CMK (cell line): ENCODE data around the gene RNF208.

Experiments
- DNase-seq: peaks from one replicate; pipeline ENCODE4 v3.0.0-alpha.2; 2010; ENCODE audit warnings: low read depth

The RNF208 gene

DNA sequence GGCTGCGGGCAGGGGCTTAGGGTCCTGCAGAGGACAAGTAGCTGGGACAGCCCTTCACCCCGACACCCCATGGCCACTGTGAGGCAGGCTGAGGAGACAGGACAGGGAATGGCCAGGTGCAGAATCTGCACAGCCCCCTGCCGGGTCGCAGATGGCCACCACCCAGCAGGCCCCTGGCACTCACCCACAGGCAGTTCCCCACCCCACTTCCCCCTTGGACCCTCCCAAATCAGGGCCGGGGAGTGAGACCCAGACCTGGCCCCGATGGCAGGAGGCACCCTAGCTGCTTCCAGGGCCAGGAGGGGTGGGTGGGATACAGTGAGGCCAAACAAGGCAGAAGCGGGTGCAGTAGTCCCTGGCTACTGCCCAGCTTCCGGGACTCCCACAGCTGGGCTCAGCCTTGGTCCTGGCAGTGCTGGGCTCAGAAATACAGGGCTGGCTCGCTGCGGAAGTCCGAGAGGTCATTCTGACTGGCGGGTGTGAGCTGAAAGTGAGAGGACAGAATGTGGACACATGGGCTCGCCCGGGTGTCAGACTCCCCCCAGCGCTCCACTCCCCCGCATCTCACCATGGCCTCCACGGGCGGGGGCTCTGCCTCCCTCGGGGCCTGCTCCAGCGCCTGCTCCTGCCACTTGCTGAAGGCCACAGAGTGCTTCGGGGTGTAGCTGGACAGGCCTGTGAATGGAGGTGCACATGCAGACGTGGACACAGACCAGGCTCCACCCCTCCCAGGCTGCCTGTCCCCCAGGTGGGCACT, 30.2 kb downstream of the RNF208 start:
- DNase-seq = no peak

DNA sequence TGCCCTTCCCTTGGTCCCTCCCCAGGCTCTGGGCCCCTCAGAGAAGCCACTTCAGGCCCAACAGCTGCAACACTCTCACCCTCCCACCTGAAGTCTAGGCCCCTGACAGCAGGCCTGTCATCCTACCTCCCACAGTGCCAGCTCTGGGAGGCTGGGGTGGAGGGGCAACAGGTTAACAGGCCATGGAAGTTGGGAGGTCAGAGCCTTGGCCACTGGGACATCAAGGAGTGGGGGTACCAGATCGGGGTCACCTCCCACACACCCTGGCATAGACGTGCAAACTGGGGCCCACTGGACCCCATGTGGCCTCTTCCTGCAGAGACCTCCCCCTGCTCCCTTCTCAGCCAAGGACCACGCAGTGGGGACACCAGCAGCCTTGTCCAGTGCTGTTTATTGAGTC, 30.8 kb downstream of the RNF208 start:
- no peak for DNase-seq

DNA sequence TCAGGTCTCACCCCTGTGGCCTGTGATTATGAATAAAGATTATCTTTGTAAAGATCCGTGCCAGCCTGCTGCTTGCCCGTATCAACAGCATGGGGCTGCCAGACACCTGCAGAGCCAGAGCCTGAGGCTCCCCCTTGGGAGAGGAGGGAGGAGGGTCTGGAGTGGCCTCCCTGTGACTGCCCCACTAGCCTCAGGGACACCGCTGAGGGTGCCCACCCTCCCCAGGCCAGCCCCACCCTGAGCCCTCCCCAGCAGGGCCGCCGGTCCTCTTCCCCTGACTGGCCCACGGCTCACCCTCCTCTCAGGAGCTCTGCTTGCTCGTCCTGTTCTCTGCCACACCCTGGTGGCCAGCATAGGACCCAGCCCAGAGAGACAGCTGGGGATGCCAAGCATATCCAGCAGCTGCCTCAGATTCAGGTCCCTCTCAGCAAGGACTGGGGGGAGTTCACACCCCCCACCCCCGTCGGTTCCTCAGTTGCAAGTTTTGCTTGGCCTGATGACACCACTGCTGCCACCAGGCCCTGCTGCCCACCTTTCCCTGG, 31.7 kb downstream of the RNF208 start:
- DNase-seq = no peak

DNA sequence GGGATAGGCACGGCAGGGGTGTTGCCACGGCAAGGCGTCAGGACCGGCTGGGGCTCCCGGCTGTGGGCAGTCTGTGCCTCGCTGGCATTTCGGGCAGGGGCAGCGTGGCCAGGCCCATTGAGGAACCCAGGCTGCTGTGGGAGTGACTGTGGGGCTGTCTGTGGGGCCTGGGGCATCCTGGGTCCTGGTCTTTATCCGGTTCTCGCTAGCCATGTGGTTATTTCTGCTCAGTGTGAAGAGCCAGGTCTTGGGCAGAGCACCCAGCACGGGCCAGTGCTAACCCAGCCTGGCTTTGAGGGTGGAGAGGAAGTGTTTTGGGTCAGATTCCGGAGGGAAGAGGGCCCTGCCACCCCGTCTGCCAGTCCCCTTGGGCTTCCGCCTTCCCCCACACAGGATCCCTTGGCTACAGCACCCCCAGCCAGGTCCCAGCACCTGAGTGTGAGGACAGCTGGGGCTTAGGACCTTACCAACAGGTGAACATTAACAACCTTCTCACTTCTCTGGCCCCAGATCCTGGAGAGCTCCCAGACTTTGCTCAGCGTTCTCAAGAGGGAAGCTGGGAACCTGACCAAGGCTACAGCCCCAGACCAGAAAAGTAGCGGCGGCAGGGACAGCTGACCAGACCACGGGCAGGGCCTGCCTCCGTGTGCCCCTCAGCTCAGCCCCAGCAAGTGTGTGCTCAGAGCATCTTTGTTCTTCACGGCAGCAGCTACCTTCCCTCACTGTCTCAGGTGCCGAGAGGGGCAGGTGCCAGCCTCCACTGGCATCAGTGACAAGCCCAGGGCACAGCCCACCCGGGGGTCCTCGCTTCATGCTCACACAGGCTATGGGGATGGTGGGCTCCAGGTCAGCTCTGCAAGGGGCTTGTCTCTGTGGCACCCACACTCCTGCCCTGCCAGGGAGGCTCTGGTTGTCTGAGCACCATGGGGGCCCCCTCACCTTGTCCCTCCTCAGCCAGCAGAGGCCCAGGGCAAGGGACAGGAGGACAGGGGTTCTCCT, 32.4 kb downstream of the RNF208 start:
- DNase-seq = no peak

DNA sequence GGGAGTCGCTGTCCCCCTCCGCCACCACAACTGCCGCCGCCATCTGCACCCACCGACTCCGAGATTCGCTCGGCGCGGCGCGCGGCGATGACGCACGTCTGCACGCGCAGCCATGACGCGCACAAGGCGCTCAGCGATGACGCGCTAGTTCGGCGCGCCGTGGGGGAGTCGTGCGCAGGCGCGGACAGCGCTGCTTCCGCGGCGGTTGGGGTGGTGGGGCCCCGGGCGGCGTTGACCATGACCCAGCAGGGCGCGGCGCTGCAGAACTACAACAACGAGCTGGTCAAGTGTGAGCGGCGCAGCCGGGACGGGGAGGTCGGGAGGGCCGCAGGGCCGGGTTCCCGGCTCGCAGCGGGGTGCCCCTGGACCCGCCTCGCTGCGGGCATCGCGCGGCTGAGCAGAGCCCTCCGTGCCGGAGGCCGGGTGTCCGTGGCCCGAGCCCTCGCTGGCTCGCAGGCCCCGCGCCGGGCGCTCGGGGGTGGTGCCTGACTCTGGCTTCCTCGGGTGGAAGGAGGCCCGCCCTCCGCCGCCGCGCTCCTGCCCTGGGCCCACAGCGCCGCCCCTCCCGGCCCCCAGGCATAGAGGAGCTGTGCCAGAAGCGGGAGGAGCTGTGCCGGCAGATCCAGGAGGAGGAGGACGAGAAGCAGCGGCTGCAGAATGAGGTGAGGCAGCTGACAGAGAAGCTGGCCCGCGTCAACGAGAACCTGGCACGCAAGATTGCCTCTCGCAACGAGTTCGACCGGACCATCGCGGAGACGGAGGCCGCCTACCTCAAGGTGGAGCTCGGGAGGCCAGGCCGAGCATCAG, 33.3 kb downstream of the RNF208 start, which contains the start of the genes ANAPC2 and SSNA1:
Gene ANAPC2, minus strand, starts transcription at position 71 of the 807 bp plus-strand sequence. Its CDS starts 28 bp downstream, at position 43.
Gene SSNA1, plus strand, starts transcription at position 187 of the 807 bp plus-strand sequence. Its CDS starts 51 bp downstream, at position 238.
- peak; percentile 94 for DNase-seq

DNA sequence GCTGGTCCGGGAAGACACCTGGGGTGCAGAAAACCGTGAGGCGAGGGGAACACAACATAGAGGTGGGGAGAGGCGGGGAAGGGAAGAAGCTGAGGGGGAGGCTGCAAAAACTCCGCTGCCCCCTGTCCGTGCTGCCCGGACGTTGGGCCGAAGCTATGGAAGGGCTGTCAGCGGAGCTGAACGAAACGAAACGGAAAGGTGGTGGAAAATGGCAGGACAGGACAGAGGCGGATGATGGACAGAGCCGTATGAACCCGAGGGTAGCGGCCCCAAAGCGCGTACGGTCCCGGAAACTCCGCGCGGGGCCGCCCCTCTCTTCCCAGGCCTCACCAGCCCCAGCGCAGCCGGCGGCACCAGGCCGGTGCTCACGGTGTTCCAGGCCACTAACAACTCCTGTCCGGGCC, 34.0 kb downstream of the RNF208 start:
- DNase-seq = no peak

DNA sequence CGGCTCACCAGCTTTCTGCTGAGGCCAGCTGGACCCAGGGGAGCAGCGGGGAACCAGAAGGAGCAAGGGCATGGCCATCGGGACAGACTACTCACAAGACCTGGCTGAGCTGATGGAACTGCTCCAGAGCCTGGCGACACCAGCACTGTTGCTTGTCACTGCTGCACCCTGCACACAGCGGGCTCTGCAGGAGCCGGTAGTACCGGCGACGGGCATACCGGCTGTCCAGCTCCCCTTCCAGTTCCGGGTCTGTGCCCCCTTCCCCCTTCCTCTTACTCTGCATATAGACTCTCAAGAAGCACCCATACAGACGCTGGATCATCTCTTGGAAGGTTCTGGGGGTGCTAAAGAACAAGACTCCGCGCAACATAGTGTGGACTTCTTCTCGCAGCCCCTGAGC, 34.7 kb downstream of the RNF208 start:
- no peak for DNase-seq

DNA sequence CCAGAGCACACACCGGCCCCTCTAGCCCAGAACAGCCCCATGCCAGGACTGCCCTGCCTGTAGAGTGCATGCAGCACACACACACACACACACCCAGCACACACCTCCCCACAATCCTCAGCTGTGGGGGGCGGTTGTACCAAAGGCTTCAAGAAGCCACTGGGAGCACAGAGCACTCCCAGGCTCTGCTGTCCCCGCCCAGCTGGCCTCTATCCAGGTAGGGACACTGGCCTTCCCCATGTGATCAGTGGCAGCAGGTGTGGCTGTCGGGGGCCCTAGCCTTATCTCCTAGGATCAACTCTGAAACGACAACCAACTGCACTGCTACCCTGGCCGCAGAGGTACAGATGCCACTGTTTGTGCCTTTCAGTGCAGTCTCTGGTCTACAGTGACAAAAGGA, 35.7 kb downstream of the RNF208 start:
- no peak for DNase-seq

DNA sequence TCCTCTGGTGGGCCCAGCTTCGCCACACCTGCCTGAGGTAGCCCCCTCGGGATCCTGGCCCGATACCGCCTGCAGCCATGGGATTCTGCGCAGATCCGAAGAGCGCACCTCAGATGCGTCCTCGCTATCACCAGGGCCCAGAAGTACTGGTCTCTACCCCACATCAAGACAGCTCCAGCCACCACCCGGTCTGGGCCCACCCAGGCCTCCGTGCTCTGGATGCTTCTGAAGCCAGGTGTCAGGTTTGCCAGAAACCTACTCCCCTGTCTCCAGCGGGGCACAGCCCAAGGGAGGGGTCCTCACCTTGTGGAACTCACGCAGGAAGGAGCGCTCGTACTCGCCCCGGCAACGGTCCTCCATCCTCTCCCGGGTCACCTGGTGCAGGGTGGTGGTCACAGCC, 36.1 kb downstream of the RNF208 start:
- no peak for DNase-seq

DNA sequence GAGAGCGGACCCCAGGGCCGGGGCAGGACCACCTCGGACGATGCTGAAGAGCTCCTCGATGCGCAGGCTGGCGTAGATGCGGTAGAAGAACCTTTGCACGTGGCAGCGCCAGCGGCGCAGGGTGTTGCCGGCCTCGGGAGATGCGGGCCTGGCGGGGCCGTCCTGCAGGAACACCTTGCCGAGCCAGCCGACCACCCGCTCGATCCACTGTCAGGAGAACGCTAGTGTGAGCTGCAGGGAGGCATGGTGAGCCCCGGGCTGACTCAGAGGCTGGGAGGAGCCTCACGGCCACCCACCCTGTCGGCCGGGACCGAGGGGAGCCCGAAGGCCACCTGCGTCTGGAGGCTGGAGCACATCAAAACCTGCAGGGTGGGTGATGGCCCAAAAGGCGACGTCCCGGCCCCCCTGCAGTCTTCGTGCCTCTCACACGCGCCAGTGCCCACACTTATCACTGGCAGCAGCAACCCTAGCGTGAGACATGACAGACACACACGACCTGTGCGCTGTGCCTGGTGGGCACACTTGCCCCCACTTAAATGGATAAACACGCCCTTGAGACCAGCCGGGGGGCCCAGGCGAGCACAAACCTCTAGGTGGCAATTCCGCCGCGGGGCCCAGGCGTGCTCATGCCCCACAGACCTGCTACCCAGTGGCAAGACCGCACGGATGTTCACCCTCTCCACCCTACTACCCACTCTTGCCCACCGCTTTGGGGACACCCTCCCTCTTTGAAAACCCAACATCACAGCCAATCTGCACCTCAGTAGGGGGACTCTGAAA, 37.0 kb downstream of the RNF208 start:
- no peak for DNase-seq

DNA sequence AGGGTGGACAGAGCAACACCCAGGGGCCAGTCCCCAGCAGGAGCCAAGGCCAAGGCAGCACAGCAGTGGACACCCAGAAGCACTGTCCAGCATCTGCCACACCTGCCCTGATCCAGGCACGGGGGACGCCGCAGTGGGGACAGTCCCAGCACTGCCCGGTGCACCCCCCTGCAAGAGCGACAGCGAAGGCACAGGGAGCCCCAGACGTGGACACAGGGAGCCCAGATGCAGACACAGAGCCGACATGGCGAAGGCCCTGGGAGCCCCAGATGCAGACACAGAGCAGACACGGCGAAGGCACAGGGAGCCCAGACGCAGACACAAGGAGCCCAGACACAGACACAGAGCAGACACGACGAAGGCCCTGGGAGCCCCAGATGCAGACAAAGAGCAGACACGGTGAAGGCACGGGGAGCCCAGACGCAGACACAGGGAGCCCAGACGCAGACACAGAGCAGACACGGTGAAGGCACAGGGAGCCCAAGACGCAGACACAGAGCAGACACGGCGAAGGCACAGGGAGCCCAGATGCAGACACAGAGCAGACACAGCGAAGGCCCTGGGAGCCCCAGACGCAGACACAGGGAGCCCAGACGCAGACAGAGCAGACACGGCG, 38.0 kb downstream of the RNF208 start:
- no peak for DNase-seq

DNA sequence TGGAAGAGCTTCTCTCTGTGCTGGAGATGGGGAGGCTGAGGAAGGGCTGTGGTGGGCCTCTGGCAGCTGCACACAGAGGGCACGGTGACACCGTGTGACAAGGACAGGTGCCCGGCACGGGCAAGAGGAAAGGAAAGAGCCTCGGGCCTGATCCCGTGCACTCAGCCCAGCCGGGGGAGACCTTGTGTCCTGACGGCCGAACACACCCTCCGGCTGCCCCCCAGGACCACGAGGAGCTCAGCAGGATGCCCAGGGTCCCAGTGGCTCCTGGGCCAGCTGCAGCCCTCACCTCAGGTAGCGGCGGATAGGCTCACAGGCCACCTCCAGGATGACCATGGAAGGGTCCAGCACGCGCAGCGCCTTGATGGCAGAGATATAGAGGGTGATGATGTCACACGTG, 39.2 kb downstream of the RNF208 start:
- no peak for DNase-seq

DNA sequence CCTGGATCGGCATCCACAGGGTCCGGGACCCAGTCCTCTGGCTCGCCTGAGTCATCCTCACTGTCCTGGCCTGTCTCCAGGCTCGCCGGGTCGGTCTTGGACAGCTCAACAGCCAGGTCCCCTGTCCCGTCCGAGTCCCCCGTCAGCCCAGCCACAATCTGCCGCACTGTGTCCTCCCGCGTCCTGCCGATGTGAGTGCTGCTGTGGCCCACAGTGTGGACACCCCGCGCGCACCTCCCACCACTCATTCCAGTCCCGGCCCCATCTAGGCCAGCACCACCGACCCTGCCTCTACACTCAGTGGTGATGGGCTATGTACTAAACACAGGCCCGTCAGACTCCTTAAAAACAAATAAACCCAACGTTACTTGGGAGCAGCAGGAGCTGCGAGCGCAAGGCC, 40.4 kb downstream of the RNF208 start:
- DNase-seq = no peak

DNA sequence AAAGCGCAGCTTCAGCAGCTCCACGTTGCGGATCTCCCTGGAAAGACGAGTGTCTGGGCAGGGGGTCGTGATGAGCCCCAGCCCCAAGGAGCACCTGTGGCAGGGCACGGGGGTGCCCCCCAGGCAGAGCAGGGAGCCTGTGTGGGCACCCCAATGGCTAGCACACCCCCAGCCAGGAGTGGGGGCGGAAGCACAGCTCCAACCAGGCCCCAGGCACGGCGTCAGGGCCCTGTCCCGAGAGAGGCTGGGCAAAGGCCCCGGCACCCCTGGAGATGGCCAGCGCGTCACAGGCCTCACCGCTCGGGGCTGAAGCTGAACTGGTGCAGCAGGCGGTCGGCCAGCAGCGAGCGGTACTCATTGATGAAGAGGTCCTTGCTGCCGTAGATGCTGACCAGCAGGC, 41.5 kb downstream of the RNF208 start:
- no peak for DNase-seq

DNA sequence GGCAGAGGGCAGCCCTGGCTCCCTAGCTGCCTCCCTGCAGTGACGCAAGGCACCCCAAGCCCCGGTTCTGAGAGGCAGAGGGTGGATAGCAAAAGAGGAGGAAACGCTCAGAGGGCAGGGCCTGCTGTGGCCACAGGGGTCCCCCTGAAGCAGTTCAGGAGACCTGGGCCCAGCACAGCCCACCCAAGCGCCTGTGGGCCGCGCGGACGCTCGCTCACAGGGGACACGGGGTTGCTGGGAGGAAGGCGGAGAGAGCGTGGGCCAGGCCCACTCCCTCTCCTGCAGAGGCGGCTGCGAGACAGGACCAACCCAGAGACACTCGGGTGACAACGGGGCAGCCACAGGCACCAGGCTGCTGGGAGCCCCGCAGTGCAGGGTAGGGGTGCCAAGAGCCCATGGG, 42.3 kb downstream of the RNF208 start:
- no peak for DNase-seq

DNA sequence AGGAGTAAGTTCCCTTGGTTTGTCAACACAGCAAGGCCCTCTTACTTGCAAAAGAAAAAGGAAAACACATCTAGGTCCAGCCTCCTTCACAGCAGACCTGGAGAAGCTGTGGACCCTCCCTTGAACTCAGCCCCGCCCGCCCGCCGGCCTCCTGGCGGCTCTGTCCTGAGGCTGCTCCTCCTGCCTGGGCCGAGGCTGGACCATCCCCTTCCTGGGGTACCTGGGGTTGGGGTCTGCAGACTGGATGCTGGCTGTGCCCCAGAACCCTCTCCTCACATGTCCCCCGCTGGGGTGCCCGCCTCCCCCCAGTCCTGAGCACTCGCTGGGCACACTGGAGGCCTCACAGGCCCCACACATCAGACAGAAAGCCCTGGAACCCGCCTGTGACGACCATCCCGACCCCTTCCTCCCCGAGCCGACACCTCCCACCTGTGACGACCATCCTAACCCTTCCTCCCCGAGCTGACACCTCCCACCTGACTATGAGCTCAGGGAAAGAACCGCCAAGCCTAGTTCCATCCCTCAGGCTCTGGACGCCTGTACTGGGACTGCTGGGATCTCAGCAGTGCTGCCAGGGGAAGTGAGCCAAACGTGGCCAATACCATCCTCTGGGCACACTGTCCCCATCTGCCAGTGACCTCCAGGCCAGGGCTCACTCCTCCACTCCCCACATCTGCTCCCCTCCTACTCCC, 43.0 kb downstream of the RNF208 start:
- no peak for DNase-seq

DNA sequence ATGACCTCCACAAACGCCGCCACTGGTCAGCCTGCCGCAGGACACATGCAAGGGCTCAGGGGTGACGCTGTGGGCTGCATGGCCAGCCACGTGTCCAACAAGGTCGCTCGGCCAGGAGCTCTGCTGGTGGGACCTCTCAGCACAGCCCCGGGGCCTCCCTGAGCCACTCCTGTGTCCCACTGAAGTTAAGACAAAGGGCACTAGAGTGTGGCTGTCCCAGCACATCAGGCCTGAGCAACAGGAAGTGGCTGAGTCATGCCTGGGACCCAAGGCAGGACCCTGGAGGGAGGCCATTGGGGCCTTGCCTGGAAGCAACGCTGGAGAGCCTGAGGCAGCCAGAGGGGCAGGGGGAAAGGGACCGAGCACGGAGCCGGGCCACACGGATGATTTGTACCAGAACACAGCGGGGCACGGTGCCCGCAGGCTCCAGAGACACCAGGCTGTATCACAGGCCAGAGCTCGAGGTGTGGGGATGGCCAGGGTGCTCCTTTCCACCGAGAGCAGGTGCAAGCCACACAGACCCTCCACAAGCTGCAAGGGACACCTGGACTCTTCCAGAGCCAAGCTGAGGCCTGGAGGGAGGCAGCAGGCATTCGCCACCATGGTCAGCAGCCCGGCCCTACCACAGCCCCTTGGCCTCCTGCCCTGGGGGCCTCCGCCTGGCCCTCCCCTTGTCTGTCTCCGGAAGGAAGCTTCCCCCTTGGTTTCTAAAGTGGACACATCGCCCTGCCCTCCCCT, 43.7 kb downstream of the RNF208 start:
- DNase-seq = no peak

DNA sequence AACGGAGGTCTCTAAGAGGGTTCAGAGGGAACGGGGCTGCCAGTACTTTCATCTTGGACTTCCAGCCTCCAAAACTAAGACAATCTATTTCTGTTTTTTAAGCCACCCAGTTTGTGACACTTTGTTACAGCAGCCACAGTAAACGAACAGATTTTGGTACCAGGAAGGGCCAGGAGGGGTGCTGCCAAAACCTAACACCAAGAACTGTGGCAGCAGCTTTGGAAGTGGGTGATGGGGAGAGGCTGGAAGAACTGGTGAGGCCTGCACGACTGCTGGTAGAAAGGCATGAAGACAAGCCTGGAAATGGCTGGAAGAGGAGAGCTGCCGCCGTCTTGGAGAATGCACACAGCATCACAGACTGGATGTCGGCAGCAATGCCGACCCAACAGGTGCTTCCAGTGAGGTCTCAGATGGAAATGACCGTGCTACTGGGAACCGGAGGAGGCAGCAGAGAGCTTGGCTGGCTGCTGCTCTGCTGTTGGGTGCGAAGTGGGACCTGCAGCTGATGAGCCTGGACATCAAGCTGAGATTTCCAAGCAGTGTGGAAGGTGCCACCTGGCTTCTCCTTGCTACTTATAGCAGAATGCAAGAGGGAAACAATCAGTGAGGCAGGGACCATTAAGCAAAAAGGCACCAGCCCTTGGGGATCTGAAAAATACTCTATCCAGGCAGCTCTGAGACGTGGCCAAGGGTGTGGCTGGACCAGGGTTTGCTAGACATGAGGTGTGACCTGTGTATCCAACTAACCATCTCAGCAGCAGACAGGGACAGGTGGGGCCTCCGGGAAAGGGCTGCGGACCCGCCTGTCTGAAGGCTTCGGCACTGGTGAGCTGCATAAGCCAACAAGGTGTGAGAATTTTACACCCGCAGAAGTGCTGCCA, 45.5 kb downstream of the RNF208 start:
- DNase-seq = no peak
